OCI-LY7 (cell line): ENCODE data around the gene TLR9.

Experiments
- CTCF ChIP-seq: fragments of 200-600 bp; sonication (generic); conservative IDR thresholded peaks from 2 replicates; pipeline ENCODE4 v1.5.1; 2014; ENCODE audit warnings: mild to moderate bottlenecking, antibody characterized with exemption, low read length, moderate library complexity, mixed read lengths
- EZH2phosphoT487 ChIP-seq: fragments of 200-600 bp; sonication (generic); IDR thresholded peaks from 2 replicates; pipeline ENCODE4 v1.6.1; 2018; ENCODE audit warnings: low read depth, borderline replicate concordance, mild to moderate bottlenecking, mixed run types, antibody characterized with exemption, low read length, moderate library complexity, mixed read lengths

- TF ChIP-seq CTCF = no peak
- TF ChIP-seq EZH2phosphoT487 = no peak
These were observed 22.7 kb upstream of the TLR9 start for GRCh38 chr3:52248165-52248541.
